ENCODE results near the gene LYZL4.

GRCh38 chr3:42412526-42413155 lies 2.2 kb upstream of the LYZL4 start:
- TF ChIP-seq POLR2A (IDR thresholded peaks at IDR 0.05; ENCODE audit: low read depth, low read length) (no peak), RFX5 (IDR thresholded peaks at IDR 0.05; ENCODE audit: low read depth, low read length) (no peak)

Data from IMR-90 (cell line).